Mesodermal cell (in vitro differentiated cells): Measurements from ENCODE around the gene EPHX1.

Source experiments
- H3K27ac ChIP-seq: 2 replicates; pipeline ENCODE4 v1.7.0; 2013; ENCODE audit warnings: mild to moderate bottlenecking, low read depth, low read length, moderate library complexity; ENCODE audit not compliant: severe bottlenecking
- H3K36me3 ChIP-seq: 2 replicates; pipeline ENCODE4 v1.7.1; 2013; ENCODE audit warnings: mild to moderate bottlenecking, low read length, moderate library complexity; ENCODE audit not compliant: control insufficient read depth, insufficient read depth
- H3K4me1 ChIP-seq: one replicate; pipeline ENCODE4 v1.7.1; 2013; ENCODE audit warnings: mild to moderate bottlenecking, low read length; ENCODE audit not compliant: insufficient read depth, control insufficient read depth, poor library complexity, severe bottlenecking
- H3K4me3 ChIP-seq: 2 replicates; pipeline ENCODE4 v1.7.0; 2013; ENCODE audit warnings: low read length, control low read depth, mild to moderate bottlenecking; ENCODE audit not compliant: insufficient read depth, poor library complexity, severe bottlenecking; ENCODE audit errors: extremely low read depth
- H3K9me3 ChIP-seq: 2 replicates; pipeline ENCODE4 v1.7.1; 2013; ENCODE audit warnings: mild to moderate bottlenecking, low read length, moderate library complexity; ENCODE audit not compliant: control insufficient read depth
- WGBS, 2 experiments: methylation state at CpG; one replicate each; pipeline ENCODE4 v1.1.5; 2013; ENCODE audit warnings: missing lambda C conversion rate in 2 of 2; ENCODE audit not compliant: insufficient coverage in 2 of 2; 5-methylcytosine and 5-hydroxymethylcytosine counted together

EPHX1 gene

GRCh38 chr1:225891229-225891972, 81.5 kb downstream of the EPHX1 start:
- Histone ChIP-seq H3K36me3 (no peaks in the 10 kb centered on the region), H3K9me3 (no peaks in the 10 kb centered on the region), H3K4me1 (peaks cover 3% of the 10 kb centered on the region), H3K27ac (no peak overlapping the region), H3K4me3 (no peak overlapping the region)
- WGBS, 2 experiments, result 93 to 95% methylated on average over 11 to 13 of the region's 14 CpGs

GRCh38 chr1:225892307-225892706, 82.4 kb downstream of the EPHX1 start:
- Histone ChIP-seq H3K9me3 (no peaks in the 10 kb centered on the region), H3K4me3 (no peak overlapping the region), H3K27ac (no peak overlapping the region), H3K36me3 (no peaks in the 10 kb centered on the region), H3K4me1 (peaks cover 3% of the 10 kb centered on the region)
- 88 to 94% methylated on average over 5 of the region's 6 CpGs for WGBS, 2 experiments
